HCT116 (cell line): ENCODE results near the gene TRMT11. TPM values are rescaled to one million over a fixed set of nuclear protein-coding genes. Genes with fewer than 3 reads are reported as not detected.

Experiments used
- ATAC-seq: fragments of 200-7000 bp; cut with Tn5 transposase; 2 replicates; pipeline ENCODE4 v1.9.1; 2020; ENCODE audit warnings: mild to moderate bottlenecking, moderate library complexity
- BruUV-seq: library from RNA; stranded (reverse); fragments of 400-500 nt; replicated peaks from 2 replicates; lab custom pipeline; 2021; lab: Mats Ljungman, UMichigan
- CTCF ChIA-PET: fragments of 300-600 bp; sonication (Branson Sonifier 250); formaldehyde crosslinking; loops from one replicate; lab custom pipeline; 2021; ENCODE audit warnings: antibody characterized with exemption; lab: Charles Lee
- POLR2A ChIA-PET: fragments of 300-600, 350-600 bp; sonication (Branson Sonifier 250); formaldehyde crosslinking; loops from one replicate; lab custom pipeline; 2021; ENCODE audit warnings: antibody characterized with exemption; lab: Charles Lee
- RAD21 ChIA-PET, 2 experiments: fragments of 300-600 bp; sonication (Branson Sonifier 250); formaldehyde crosslinking; loops; one replicate each; lab custom pipeline; 2023; ENCODE audit warnings: low total read pairs in 2 of 2; ENCODE audit not compliant: uncharacterized antibody in 2 of 2, unreplicated experiment in 2 of 2, low non-redundant PET in 1 of 2; lab: Charles Lee
- DNase-seq: peaks from one replicate; pipeline ENCODE4 v3.0.0-alpha.2; 2010; ENCODE audit warnings: low read depth, low spot score
- H2AFZ ChIP-seq: fragments of 200-600 bp; shearing (Covaris generic), sonication (generic); 2 replicates; pipeline ENCODE4 v1.6.1; 2017; ENCODE audit warnings: low read depth, mixed run types, mixed read lengths, antibody characterized with exemption, low read length; ENCODE audit not compliant: poor library complexity, severe bottlenecking
- H3K27ac ChIP-seq: 2 replicates; pipeline ENCODE4 v1.5.1; 2012; ENCODE audit warnings: low read depth, low read length
- H3K27me3 ChIP-seq: fragments of 200-600 bp; sonication (generic); 2 replicates; pipeline ENCODE4 v1.6.1; 2016; ENCODE audit warnings: mixed run types, low read length, mixed read lengths; ENCODE audit not compliant: insufficient read depth
- H3K36me3 ChIP-seq, 2 experiments: fragments of 200-500 bp in 1 of 2; fragments of 200-600 bp in 1 of 2; sonication (Bioruptor generic) in 1 of 2; sonication (generic) in 1 of 2; 2 replicates each; pipeline versions ENCODE4 v1.5.1 to v1.6.1; 2014 to 2016; ENCODE audit warnings: low read length in 2 of 2, inconsistent platforms in 1 of 2, mixed read lengths in 1 of 2, mixed run types in 1 of 2; ENCODE audit not compliant: insufficient read depth in 2 of 2, control insufficient read depth in 1 of 2
- H3K4me1 ChIP-seq, 2 experiments: fragments of 200-600 bp in 1 of 2; sonication (generic) in 1 of 2; 2 replicates each; pipeline versions ENCODE4 v1.5.1 to v1.6.1; 2012 to 2017; ENCODE audit warnings: low read length in 2 of 2, inconsistent platforms in 1 of 2, mild to moderate bottlenecking in 1 of 2, mixed read lengths in 1 of 2, mixed run types in 1 of 2, moderate library complexity in 1 of 2; ENCODE audit not compliant: insufficient read depth in 2 of 2, control insufficient read depth in 1 of 2
- H3K4me2 ChIP-seq: fragments of 200-600 bp; sonication (generic); 2 replicates; pipeline ENCODE4 v1.6.1; 2017; ENCODE audit warnings: mixed run types, low read length, mixed read lengths
- H3K4me3 ChIP-seq, 2 experiments: fragments of 200-600 bp in 1 of 2; sonication (generic) in 1 of 2; replicated peaks in 1 of 2; 2 replicates each; pipeline ENCODE4 v1.5.1; 2011 to 2016; ENCODE audit warnings: low read length in 2 of 2, control low read depth in 1 of 2, low read depth in 1 of 2, mild to moderate bottlenecking in 1 of 2, mixed read lengths in 1 of 2, mixed run types in 1 of 2
- H3K79me2 ChIP-seq: fragments of 200-600 bp; sonication (generic); 2 replicates; pipeline ENCODE4 v1.6.1; 2017; ENCODE audit warnings: mild to moderate bottlenecking, mixed run types, low read length, moderate library complexity, mixed read lengths; ENCODE audit not compliant: insufficient read depth
- H3K9ac ChIP-seq: fragments of 200-600 bp; sonication (generic); 2 replicates; pipeline ENCODE4 v1.6.1; 2016; ENCODE audit warnings: low read length, mixed read lengths
- H3K9me2 ChIP-seq: fragments of 200-600 bp; sonication (generic), shearing (Covaris generic); 2 replicates; pipeline ENCODE4 v1.6.1; 2017; ENCODE audit warnings: mixed run types, mild to moderate bottlenecking, moderate library complexity; ENCODE audit not compliant: insufficient read depth
- H3K9me3 ChIP-seq, 2 experiments: fragments of 200-500 bp in 1 of 2; fragments of 200-600 bp in 1 of 2; sonication (Bioruptor generic) in 1 of 2; sonication (generic) in 1 of 2; 2 replicates each; pipeline ENCODE4 v1.6.1; 2014 to 2017; ENCODE audit warnings: low read length in 2 of 2, mixed read lengths in 2 of 2, inconsistent platforms in 1 of 2, low read depth in 1 of 2, mild to moderate bottlenecking in 1 of 2, mixed run types in 1 of 2, moderate library complexity in 1 of 2; ENCODE audit not compliant: control insufficient read depth in 1 of 2, insufficient read depth in 1 of 2
- H4K20me1 ChIP-seq: fragments of 200-600 bp; sonication (generic), shearing (Covaris generic); 2 replicates; pipeline ENCODE4 v1.6.1; 2017; ENCODE audit warnings: mixed run types, mild to moderate bottlenecking, moderate library complexity; ENCODE audit not compliant: insufficient read depth
- CEBPB ChIP-seq: IDR thresholded peaks from 2 replicates; pipeline ENCODE4 v1.6.1; 2012; ENCODE audit warnings: low read depth
- EGR1 ChIP-seq: IDR thresholded peaks from 2 replicates; pipeline ENCODE4 v1.6.1; 2012; ENCODE audit warnings: low read depth
- EZH2phosphoT487 ChIP-seq: fragments of 200-600 bp; IDR thresholded peaks from 2 replicates; pipeline ENCODE4 v1.6.1; 2018; ENCODE audit warnings: antibody characterized with exemption, borderline replicate concordance
- FOSL1 ChIP-seq: IDR thresholded peaks from 2 replicates; pipeline ENCODE4 v1.6.1; 2012; ENCODE audit warnings: low read depth
- JUND ChIP-seq: IDR thresholded peaks from 2 replicates; pipeline ENCODE4 v1.6.1; 2012
- POLR2A ChIP-seq: IDR thresholded peaks from 2 replicates; pipeline ENCODE4 v1.7.0; 2011; ENCODE audit warnings: borderline replicate concordance; ENCODE audit not compliant: insufficient read depth, insufficient read length; ENCODE audit errors: extremely low read depth
- POLR2AphosphoS5 ChIP-seq: IDR thresholded peaks from 2 replicates; pipeline ENCODE4 v1.6.1; 2011; ENCODE audit warnings: mild to moderate bottlenecking, low read depth, low read length, moderate library complexity
- RAD21 ChIP-seq: IDR thresholded peaks from 2 replicates; pipeline ENCODE4 v1.6.1; 2012; ENCODE audit warnings: low read depth, mild to moderate bottlenecking
- SIN3A ChIP-seq: IDR thresholded peaks from 2 replicates; pipeline ENCODE4 v1.6.1; 2012; ENCODE audit warnings: low read depth
- SP1 ChIP-seq: IDR thresholded peaks from 2 replicates; pipeline ENCODE4 v1.6.1; 2012; ENCODE audit warnings: low read depth
- TCF7L2 ChIP-seq: IDR thresholded peaks from 2 replicates; pipeline ENCODE4 v1.7.0; 2011; ENCODE audit warnings: borderline replicate concordance, inconsistent platforms; ENCODE audit not compliant: insufficient read depth, insufficient read length; ENCODE audit errors: extremely low read depth
- YY1 ChIP-seq: IDR thresholded peaks from 2 replicates; pipeline ENCODE4 v1.6.1; 2011; ENCODE audit warnings: low read length, low read depth, moderate library complexity, mild to moderate bottlenecking; ENCODE audit not compliant: insufficient replicate concordance; ENCODE audit errors: extremely low read depth
- ZNF274 ChIP-seq: fragments of 200-500 bp; sonication (Bioruptor generic); IDR thresholded peaks from 2 replicates; pipeline ENCODE4 v1.6.1; 2014; ENCODE audit warnings: mild to moderate bottlenecking, low read depth, low read length, inconsistent platforms
- intact Hi-C: fragments of 100-400 bp; cut with micrococcal nuclease; formaldehyde crosslinking; loops from 2 replicates; pipeline ENCODE4 v1.10.0; 2022
- total RNA-seq: library from RNA; stranded (reverse); gene quantifications from one replicate; pipeline ENCODE4 v1.2.1, GENCODE V29; 2021; ENCODE audit not compliant: unreplicated experiment
- TF ChIP-seq, protein P1 (sequence below): IDR thresholded peaks from 2 replicates; pipeline ENCODE4 v1.6.1; 2012
- TF ChIP-seq, protein P2 (sequence below), 3 experiments: fragments of 200-600 bp in 1 of 3; sonication (generic) in 1 of 3; IDR thresholded peaks in 2 of 3; conservative IDR thresholded peaks in 1 of 3; 2 replicates each; pipeline ENCODE4 v1.5.1; 2012 to 2017; ENCODE audit warnings: low read depth in 2 of 3, low read length in 2 of 3, antibody characterized with exemption in 1 of 3, borderline replicate concordance in 1 of 3, control low read depth in 1 of 3, mild to moderate bottlenecking in 1 of 3, mixed read lengths in 1 of 3, mixed run types in 1 of 3, moderate library complexity in 1 of 3; ENCODE audit not compliant: insufficient read depth in 1 of 3
- TF ChIP-seq, protein P3 (sequence below): IDR thresholded peaks from 2 replicates; pipeline ENCODE4 v1.6.1; 2011; ENCODE audit warnings: mild to moderate bottlenecking, low read length, moderate library complexity; ENCODE audit not compliant: insufficient replicate concordance; ENCODE audit errors: extremely low read depth
- TF ChIP-seq, protein P4 (sequence below): IDR thresholded peaks from 2 replicates; pipeline ENCODE4 v1.6.1; 2012; ENCODE audit warnings: low read depth
- TF ChIP-seq, protein P5 (sequence below): IDR thresholded peaks from 2 replicates; pipeline ENCODE4 v1.6.1; 2012

The TRMT11 gene
- total RNA-seq, 1 experiment from 2014 or later, result 41.8 TPM

DNA sequence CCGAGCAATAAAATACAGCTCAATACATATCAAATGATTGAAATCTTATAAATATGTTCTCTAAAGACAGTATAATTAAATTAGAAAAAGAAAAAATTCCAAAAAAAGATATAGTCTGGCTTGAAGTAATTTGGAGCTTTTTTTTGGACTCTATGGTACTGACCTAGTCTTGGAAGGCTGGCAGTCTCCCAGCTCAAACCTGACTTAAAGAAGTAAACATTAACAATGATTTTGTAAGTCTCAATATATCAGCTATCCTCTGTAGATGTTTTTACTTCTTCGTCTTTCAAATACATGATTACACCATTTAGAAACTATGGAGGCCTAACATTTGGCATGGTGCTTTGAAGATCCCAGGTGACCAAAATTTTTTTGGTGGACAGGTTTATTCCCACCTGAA, 15.6 kb upstream of the TRMT11 start:
- ChIA-PET CTCF (interaction anchor here (0.7 to 1.3 kb wide), 3 partner anchors 14 to 936 kb away, joined by 3 to 6 read pairs (median 4); partner anchors contain the start of genes HINT3 and NCOA7), POLR2A (interaction anchor here (1.1 kb wide), 1 partner anchor 15 kb away, joined by 3 read pairs; the partner anchor contains the start of gene TRMT11), RAD21 (no interaction called here)
- H2AFZ ChIP-seq, result no peak overlapping the region
- H3K9me3 ChIP-seq, result no peaks in the 10 kb centered on the region
- no peak overlapping the region for H3K27ac ChIP-seq
- TF ChIP-seq CEBPB (no peak), JUND (no peak), POLR2AphosphoS5 (no peak), EGR1 (no peak), RAD21 (no peak), TCF7L2 (no peak), SIN3A (no peak), YY1 (no peak), ZNF274 (no peak), FOSL1 (no peak), SP1 (no peak), POLR2A (no peak), EZH2phosphoT487 (no peak)
- TF ChIP-seq, protein P1, sequence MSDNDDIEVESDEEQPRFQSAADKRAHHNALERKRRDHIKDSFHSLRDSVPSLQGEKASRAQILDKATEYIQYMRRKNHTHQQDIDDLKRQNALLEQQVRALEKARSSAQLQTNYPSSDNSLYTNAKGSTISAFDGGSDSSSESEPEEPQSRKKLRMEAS, result no peak
- TF ChIP-seq, protein P2, sequence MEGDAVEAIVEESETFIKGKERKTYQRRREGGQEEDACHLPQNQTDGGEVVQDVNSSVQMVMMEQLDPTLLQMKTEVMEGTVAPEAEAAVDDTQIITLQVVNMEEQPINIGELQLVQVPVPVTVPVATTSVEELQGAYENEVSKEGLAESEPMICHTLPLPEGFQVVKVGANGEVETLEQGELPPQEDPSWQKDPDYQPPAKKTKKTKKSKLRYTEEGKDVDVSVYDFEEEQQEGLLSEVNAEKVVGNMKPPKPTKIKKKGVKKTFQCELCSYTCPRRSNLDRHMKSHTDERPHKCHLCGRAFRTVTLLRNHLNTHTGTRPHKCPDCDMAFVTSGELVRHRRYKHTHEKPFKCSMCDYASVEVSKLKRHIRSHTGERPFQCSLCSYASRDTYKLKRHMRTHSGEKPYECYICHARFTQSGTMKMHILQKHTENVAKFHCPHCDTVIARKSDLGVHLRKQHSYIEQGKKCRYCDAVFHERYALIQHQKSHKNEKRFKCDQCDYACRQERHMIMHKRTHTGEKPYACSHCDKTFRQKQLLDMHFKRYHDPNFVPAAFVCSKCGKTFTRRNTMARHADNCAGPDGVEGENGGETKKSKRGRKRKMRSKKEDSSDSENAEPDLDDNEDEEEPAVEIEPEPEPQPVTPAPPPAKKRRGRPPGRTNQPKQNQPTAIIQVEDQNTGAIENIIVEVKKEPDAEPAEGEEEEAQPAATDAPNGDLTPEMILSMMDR (IDR thresholded peaks at IDR 0.05 in 2 of 3, conservative IDR thresholded peaks at IDR 0.05 in 1 of 3; ENCODE audit: borderline replicate concordance in 1 of 3, insufficient read depth in 1 of 3, low read depth in 2 of 3, low read length in 2 of 3), result no peak
- TF ChIP-seq, protein P3, sequence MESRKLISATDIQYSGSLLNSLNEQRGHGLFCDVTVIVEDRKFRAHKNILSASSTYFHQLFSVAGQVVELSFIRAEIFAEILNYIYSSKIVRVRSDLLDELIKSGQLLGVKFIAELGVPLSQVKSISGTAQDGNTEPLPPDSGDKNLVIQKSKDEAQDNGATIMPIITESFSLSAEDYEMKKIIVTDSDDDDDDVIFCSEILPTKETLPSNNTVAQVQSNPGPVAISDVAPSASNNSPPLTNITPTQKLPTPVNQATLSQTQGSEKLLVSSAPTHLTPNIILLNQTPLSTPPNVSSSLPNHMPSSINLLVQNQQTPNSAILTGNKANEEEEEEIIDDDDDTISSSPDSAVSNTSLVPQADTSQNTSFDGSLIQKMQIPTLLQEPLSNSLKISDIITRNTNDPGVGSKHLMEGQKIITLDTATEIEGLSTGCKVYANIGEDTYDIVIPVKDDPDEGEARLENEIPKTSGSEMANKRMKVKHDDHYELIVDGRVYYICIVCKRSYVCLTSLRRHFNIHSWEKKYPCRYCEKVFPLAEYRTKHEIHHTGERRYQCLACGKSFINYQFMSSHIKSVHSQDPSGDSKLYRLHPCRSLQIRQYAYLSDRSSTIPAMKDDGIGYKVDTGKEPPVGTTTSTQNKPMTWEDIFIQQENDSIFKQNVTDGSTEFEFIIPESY, result no peak
- TF ChIP-seq, protein P4, sequence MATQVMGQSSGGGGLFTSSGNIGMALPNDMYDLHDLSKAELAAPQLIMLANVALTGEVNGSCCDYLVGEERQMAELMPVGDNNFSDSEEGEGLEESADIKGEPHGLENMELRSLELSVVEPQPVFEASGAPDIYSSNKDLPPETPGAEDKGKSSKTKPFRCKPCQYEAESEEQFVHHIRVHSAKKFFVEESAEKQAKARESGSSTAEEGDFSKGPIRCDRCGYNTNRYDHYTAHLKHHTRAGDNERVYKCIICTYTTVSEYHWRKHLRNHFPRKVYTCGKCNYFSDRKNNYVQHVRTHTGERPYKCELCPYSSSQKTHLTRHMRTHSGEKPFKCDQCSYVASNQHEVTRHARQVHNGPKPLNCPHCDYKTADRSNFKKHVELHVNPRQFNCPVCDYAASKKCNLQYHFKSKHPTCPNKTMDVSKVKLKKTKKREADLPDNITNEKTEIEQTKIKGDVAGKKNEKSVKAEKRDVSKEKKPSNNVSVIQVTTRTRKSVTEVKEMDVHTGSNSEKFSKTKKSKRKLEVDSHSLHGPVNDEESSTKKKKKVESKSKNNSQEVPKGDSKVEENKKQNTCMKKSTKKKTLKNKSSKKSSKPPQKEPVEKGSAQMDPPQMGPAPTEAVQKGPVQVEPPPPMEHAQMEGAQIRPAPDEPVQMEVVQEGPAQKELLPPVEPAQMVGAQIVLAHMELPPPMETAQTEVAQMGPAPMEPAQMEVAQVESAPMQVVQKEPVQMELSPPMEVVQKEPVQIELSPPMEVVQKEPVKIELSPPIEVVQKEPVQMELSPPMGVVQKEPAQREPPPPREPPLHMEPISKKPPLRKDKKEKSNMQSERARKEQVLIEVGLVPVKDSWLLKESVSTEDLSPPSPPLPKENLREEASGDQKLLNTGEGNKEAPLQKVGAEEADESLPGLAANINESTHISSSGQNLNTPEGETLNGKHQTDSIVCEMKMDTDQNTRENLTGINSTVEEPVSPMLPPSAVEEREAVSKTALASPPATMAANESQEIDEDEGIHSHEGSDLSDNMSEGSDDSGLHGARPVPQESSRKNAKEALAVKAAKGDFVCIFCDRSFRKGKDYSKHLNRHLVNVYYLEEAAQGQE, result no peak
- TF ChIP-seq, protein P5, sequence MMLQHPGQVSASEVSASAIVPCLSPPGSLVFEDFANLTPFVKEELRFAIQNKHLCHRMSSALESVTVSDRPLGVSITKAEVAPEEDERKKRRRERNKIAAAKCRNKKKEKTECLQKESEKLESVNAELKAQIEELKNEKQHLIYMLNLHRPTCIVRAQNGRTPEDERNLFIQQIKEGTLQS, result no peak
- no peak overlapping the region for H3K4me3 ChIP-seq
- H4K20me1 ChIP-seq, result no peaks in the 10 kb centered on the region
- no peaks in the 10 kb centered on the region for H3K9me2 ChIP-seq
- H3K79me2 ChIP-seq, result no peaks in the 10 kb centered on the region
- no TSS peak for BruUV-seq
- no peak overlapping the region for H3K4me2 ChIP-seq
- intact Hi-C loops, result no loop called here
- H3K9ac ChIP-seq, result no peak overlapping the region
- ATAC-seq, result no peak
- no peaks in the 10 kb centered on the region for H3K27me3 ChIP-seq
- no peaks in the 10 kb centered on the region for H3K4me1 ChIP-seq
- H3K36me3 ChIP-seq, result no peaks in the 10 kb centered on the region; a peak in 2 of 4 replicates
- DNase-seq, result no peak
